ENCODE data around the gene SLC25A21. TPM values are rescaled to one million over a fixed set of nuclear protein-coding genes. Genes with fewer than 3 reads are reported as not detected.

The SLC25A21 gene
- total RNA-seq, 1 donor from 2014 or later, result 1.2 TPM

DNA sequence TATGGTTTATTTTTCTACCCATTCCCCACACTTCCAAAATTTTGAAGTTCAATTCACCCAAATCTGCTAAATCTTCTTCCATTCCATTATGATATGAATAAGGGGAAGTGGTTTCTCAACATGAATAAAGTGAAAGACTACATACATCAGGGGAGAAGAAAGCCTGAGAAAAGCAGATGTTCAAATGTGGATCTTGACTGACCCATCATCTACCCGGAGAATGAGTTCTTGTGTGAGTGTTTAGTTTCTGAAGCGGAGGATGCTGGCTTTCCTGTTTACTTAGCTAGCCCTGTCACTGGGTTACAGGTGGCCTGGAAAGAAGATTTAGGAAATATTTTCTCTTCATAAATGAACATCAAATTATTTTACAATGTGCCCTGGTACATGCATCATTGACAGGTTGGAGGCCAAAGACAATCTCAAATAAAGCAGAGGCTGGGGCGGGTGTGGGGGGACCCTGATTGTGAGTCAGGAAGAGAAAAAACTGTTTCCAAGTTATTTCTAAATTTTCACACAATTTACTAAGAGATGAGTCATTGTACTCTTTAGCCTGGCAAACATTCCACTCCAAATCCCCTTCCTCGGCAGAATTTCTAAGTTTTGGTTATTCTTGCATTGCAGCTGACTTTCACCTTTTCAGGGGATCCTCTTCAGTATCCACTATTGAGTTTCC, 135.6 kb downstream of the SLC25A21 start:
- DNase-seq (ENCODE audit: low spot score), result no peak
- no peak overlapping the region for H3K27ac Mint-ChIP-seq (ENCODE audit: unreplicated experiment)
- no peaks in the 10 kb centered on the region for H3K27me3 Mint-ChIP-seq (ENCODE audit: unreplicated experiment)
- H3K4me3 Mint-ChIP-seq (ENCODE audit: unreplicated experiment), result no peak overlapping the region
- no peaks in the 10 kb centered on the region for H3K36me3 Mint-ChIP-seq (ENCODE audit: low read depth, unreplicated experiment)
- TF ChIP-seq, protein P1, sequence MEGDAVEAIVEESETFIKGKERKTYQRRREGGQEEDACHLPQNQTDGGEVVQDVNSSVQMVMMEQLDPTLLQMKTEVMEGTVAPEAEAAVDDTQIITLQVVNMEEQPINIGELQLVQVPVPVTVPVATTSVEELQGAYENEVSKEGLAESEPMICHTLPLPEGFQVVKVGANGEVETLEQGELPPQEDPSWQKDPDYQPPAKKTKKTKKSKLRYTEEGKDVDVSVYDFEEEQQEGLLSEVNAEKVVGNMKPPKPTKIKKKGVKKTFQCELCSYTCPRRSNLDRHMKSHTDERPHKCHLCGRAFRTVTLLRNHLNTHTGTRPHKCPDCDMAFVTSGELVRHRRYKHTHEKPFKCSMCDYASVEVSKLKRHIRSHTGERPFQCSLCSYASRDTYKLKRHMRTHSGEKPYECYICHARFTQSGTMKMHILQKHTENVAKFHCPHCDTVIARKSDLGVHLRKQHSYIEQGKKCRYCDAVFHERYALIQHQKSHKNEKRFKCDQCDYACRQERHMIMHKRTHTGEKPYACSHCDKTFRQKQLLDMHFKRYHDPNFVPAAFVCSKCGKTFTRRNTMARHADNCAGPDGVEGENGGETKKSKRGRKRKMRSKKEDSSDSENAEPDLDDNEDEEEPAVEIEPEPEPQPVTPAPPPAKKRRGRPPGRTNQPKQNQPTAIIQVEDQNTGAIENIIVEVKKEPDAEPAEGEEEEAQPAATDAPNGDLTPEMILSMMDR (IDR thresholded peaks at IDR 0.05; ENCODE audit: unreplicated experiment), result no peak
- peaks cover 14% of the 10 kb centered on the region for H3K4me1 Mint-ChIP-seq (ENCODE audit: unreplicated experiment)
- no peaks in the 10 kb centered on the region for H3K9me3 Mint-ChIP-seq (ENCODE audit: unreplicated experiment)

DNA sequence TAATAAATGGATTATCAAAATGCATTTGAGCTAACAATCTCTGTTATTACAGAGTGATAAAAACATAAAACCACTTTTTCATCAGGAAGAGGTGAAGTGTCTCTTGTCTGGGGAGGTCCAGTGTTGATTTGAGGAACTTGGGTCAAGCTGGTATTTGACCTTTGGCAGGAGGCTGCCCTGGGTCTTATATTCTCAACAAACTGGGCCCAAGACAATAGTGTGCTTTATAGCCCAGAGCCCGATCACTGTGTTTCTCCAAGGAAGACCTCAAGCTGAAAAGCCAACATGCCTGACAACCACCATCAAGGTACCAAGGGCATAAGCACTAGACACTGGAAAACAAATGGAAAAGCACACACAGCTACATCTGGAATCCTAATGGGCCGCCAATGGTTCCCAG, 137.0 kb downstream of the SLC25A21 start:
- Mint-ChIP-seq H3K27me3 (ENCODE audit: unreplicated experiment) (no peaks in the 10 kb centered on the region), H3K9me3 (ENCODE audit: unreplicated experiment) (no peaks in the 10 kb centered on the region), H3K4me3 (ENCODE audit: unreplicated experiment) (no peak overlapping the region), H3K27ac (ENCODE audit: unreplicated experiment) (no peak overlapping the region), H3K4me1 (ENCODE audit: unreplicated experiment) (peaks cover 14% of the 10 kb centered on the region), H3K36me3 (ENCODE audit: low read depth, unreplicated experiment) (no peaks in the 10 kb centered on the region)
- DNase-seq (ENCODE audit: low spot score), result no peak
- TF ChIP-seq, protein P1 (IDR thresholded peaks at IDR 0.05; ENCODE audit: unreplicated experiment), result no peak

DNA sequence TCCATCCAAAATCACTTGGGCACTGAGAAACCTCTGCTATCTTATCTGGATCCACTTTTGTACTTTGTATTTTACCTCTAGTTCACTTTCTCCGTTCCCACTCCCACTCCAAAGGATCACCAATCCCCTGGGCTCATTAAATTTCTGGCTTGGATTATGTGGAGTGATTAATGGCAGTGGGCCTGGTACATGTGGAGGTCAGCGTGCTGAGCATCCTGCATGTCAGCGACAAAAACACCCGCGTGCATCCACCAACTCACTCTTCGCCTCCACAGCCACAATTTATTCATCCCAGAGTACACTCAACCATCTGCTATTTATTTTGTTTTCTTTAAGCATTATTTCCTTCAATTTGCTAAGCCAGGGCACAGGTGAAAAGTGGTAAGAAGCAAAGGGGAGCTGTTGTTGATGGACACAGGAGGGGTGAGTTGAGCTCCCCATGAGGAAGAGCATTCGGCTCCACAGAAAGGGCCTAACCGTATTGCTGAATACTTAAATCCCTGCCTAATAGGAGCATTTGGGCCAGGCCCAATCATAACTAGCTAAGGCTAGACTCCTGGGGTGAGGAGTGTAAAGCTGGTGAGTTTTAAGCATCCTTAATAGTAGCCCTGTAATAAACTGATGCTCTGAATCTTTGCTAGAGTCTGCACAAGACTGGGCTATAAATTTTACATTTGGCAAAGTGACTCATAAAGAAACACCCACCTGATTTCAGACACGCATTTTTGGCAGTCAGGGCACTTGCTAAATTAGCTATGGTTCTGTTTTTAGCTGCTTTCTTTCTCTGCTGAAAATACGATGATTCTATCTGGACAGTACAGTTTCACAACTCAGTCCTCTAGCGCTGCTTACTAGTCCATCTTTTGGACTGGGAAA, 137.8 kb downstream of the SLC25A21 start:
- no peaks in the 10 kb centered on the region for H3K36me3 Mint-ChIP-seq (ENCODE audit: low read depth, unreplicated experiment)
- H3K4me1 Mint-ChIP-seq (ENCODE audit: unreplicated experiment), result peaks cover 14% of the 10 kb centered on the region
- DNase-seq (ENCODE audit: low spot score), result no peak
- no peaks in the 10 kb centered on the region for H3K27me3 Mint-ChIP-seq (ENCODE audit: unreplicated experiment)
- TF ChIP-seq, protein P1 (IDR thresholded peaks at IDR 0.05; ENCODE audit: unreplicated experiment), result no peak
- H3K27ac Mint-ChIP-seq (ENCODE audit: unreplicated experiment), result no peak overlapping the region
- no peaks in the 10 kb centered on the region for H3K9me3 Mint-ChIP-seq (ENCODE audit: unreplicated experiment)
- no peak overlapping the region for H3K4me3 Mint-ChIP-seq (ENCODE audit: unreplicated experiment)

DNA sequence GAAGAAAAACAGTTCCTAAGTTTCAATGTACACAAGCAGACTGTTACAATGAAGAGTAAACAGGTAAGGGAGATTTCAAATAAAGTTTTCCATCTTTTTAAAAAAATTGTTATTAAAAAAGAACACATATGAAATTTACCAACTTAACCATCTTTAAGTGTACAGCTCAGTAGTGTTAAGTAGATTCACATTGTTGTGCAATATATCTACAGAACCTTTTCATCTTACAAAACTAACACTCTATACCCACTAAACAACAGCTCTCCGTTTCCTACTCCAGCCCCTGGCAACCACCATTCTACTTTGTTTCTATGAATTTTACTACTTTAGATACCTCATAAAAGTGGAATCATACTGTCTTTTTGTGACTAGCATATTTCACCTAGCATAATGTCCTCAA, 139.5 kb downstream of the SLC25A21 start:
- H3K36me3 Mint-ChIP-seq (ENCODE audit: low read depth, unreplicated experiment), result no peaks in the 10 kb centered on the region
- peaks cover 14% of the 10 kb centered on the region for H3K4me1 Mint-ChIP-seq (ENCODE audit: unreplicated experiment)
- no peak overlapping the region for H3K27ac Mint-ChIP-seq (ENCODE audit: unreplicated experiment)
- no peaks in the 10 kb centered on the region for H3K9me3 Mint-ChIP-seq (ENCODE audit: unreplicated experiment)
- no peak for DNase-seq (ENCODE audit: low spot score)
- H3K4me3 Mint-ChIP-seq (ENCODE audit: unreplicated experiment), result no peak overlapping the region
- TF ChIP-seq, protein P1 (IDR thresholded peaks at IDR 0.05; ENCODE audit: unreplicated experiment), result no peak
- no peaks in the 10 kb centered on the region for H3K27me3 Mint-ChIP-seq (ENCODE audit: unreplicated experiment)

Measured in endothelial cell (in vitro differentiated cells).